Neural crest cell (in vitro differentiated cells): ENCODE measurements around the gene COG7. TPM values are rescaled to one million over a fixed set of nuclear protein-coding genes. Genes with fewer than 3 reads are reported as not detected.
"Not testable (repeated sequence)": the region's sequence is repeated elsewhere in the genome, so short reads cannot be mapped to it uniquely, and the experiment has no call there.

Source experiments
- DNase-seq: peaks from one replicate; pipeline ENCODE4 v3.0.0; 2021; ENCODE audit warnings: low read depth, mixed read lengths, low spot score
- H3K27ac Mint-ChIP-seq: one replicate; pipeline ENCODE4 v1.8.0; 2021; ENCODE audit warnings: mild to moderate bottlenecking, mixed read lengths; ENCODE audit not compliant: unreplicated experiment
- H3K27me3 Mint-ChIP-seq: 2 replicates; pipeline ENCODE4 v1.8.0; 2021; ENCODE audit warnings: low read depth, mild to moderate bottlenecking, mixed read lengths
- H3K36me3 Mint-ChIP-seq: 2 replicates; pipeline ENCODE4 v1.8.0; 2021; ENCODE audit warnings: low read depth, mild to moderate bottlenecking, mixed read lengths
- H3K4me1 Mint-ChIP-seq: 2 replicates; pipeline ENCODE4 v1.8.0; 2021; ENCODE audit warnings: mixed read lengths
- H3K4me3 Mint-ChIP-seq: one replicate; pipeline ENCODE4 v1.8.0; 2021; ENCODE audit warnings: mild to moderate bottlenecking, mixed read lengths
- H3K9me3 Mint-ChIP-seq: 2 replicates; pipeline ENCODE4 v1.8.0; 2021; ENCODE audit warnings: mixed read lengths
- total RNA-seq: library from RNA; stranded (reverse); gene quantifications from 2 replicates; pipeline ENCODE4 v1.2.1, GENCODE V29; 2021
- TF ChIP-seq, protein P1 (sequence below): fragments of 200-600 bp; sonication (generic); conservative IDR thresholded peaks from 2 replicates; pipeline ENCODE4 v1.5.0; 2021; ENCODE audit warnings: antibody characterized with exemption, mild to moderate bottlenecking

Gene COG7
- total RNA-seq, 1 donor from 2014 or later, result 18.9 TPM

GRCh38 chr16:23368469-23368868 is 84.5 kb downstream of the COG7 start:
- TF ChIP-seq, protein P1, sequence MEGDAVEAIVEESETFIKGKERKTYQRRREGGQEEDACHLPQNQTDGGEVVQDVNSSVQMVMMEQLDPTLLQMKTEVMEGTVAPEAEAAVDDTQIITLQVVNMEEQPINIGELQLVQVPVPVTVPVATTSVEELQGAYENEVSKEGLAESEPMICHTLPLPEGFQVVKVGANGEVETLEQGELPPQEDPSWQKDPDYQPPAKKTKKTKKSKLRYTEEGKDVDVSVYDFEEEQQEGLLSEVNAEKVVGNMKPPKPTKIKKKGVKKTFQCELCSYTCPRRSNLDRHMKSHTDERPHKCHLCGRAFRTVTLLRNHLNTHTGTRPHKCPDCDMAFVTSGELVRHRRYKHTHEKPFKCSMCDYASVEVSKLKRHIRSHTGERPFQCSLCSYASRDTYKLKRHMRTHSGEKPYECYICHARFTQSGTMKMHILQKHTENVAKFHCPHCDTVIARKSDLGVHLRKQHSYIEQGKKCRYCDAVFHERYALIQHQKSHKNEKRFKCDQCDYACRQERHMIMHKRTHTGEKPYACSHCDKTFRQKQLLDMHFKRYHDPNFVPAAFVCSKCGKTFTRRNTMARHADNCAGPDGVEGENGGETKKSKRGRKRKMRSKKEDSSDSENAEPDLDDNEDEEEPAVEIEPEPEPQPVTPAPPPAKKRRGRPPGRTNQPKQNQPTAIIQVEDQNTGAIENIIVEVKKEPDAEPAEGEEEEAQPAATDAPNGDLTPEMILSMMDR, result no peak
- Mint-ChIP-seq H3K27me3 (peaks cover 7% of the 10 kb centered on the region), H3K36me3 (no peaks in the 10 kb centered on the region), H3K4me1 (no peaks in the 10 kb centered on the region), H3K9me3 (no peaks in the 10 kb centered on the region), H3K4me3 (no peak overlapping the region), H3K27ac (no peak overlapping the region)
- no peak for DNase-seq

DNA sequence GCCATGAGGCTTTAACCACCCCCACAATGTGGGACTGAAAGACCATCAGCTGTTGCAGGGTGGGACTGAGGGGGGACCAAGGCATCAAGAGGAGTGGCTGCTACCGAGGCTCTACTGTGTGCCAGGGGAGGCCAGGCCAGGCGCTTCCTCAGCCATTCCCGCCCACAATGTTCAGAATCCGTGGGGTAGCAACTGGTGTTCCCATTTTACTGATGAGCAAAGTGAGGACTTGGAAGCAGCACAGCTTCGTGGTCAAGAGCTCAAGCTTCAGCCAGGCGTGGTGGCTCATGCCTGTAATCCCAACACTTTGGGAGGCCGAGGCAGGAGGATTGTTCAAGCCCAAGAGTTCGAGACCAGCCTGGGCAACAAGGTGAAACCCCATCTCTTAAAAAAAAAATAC is 85.0 kb downstream of the COG7 start:
- Mint-ChIP-seq H3K27me3 (peaks cover 7% of the 10 kb centered on the region), H3K36me3 (no peaks in the 10 kb centered on the region), H3K4me1 (no peaks in the 10 kb centered on the region), H3K9me3 (no peaks in the 10 kb centered on the region), H3K4me3 (no peak overlapping the region), H3K27ac (no peak overlapping the region)
- TF ChIP-seq, protein P1, result no peak
- DNase-seq, result no peak

DNA sequence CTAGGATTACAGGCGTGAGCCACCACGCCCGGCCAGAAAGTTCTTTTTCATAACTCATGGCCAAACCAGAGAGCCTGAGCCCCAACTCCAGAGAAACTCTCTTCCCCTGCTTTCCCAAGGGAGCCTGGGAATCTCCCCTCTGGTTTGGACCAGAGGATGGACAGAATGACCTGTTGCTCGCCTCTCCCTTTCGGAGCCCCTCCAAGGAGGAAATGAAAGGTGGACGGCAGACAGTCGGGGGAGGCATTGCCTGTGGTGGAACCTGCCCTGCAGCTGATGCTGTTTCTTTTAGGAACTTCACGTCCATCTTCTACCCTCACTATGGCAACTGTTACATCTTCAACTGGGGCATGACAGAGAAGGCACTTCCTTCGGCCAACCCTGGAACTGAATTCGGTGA is 85.4 kb downstream of the COG7 start:
- Mint-ChIP-seq H3K4me1 (no peaks in the 10 kb centered on the region), H3K9me3 (no peaks in the 10 kb centered on the region), H3K36me3 (no peaks in the 10 kb centered on the region), H3K27ac (no peak overlapping the region), H3K27me3 (peaks cover 7% of the 10 kb centered on the region), H3K4me3 (no peak overlapping the region)
- TF ChIP-seq, protein P1, result no peak
- no peak for DNase-seq

GRCh38 chr16:23366341-23366740 is 86.6 kb downstream of the COG7 start:
- not testable (repeated sequence) for H3K27ac Mint-ChIP-seq, H3K36me3 Mint-ChIP-seq, H3K4me1 Mint-ChIP-seq, H3K4me3 Mint-ChIP-seq, H3K9me3 Mint-ChIP-seq, DNase-seq
- H3K27me3 Mint-ChIP-seq, result peaks cover 10% of the 10 kb centered on the region

- H3K9me3 Mint-ChIP-seq, result no peaks in the 10 kb centered on the region
- H3K4me1 Mint-ChIP-seq, result no peaks in the 10 kb centered on the region
- peak overlapping the region; percentile 35 for H3K27ac Mint-ChIP-seq
- H3K36me3 Mint-ChIP-seq, result no peaks in the 10 kb centered on the region
- no peak overlapping the region for H3K4me3 Mint-ChIP-seq
- DNase-seq, result no peak
- TF ChIP-seq, protein P1, result no peak
- peaks cover 10% of the 10 kb centered on the region for H3K27me3 Mint-ChIP-seq
These were observed 87.3 kb downstream of the COG7 start for GRCh38 chr16:23365602-23366240.

- H3K36me3 Mint-ChIP-seq, result no peaks in the 10 kb centered on the region
These were observed 90.3 kb downstream of the COG7 start for GRCh38 chr16:23362460-23363317.

More at GRCh38 chr16:23362460-23363317, 90.3 kb downstream of the COG7 start:
- no peak overlapping the region for H3K27ac Mint-ChIP-seq
- no peak for DNase-seq
- no peak overlapping the region for H3K4me3 Mint-ChIP-seq
- no peaks in the 10 kb centered on the region for H3K9me3 Mint-ChIP-seq
- H3K27me3 Mint-ChIP-seq, result peaks cover 4% of the 10 kb centered on the region
- TF ChIP-seq, protein P1, result no peak
- H3K4me1 Mint-ChIP-seq, result no peaks in the 10 kb centered on the region
